Measurements from ENCODE around the gene ZNF318.

- TF ChIP-seq CTCF (IDR thresholded peaks at IDR 0.05; ENCODE audit: poor library complexity, severe bottlenecking) (no peak), EP300 (conservative IDR thresholded peaks at IDR 0.05; ENCODE audit: poor library complexity, severe bottlenecking) (no peak), RAD21 (conservative IDR thresholded peaks at IDR 0.05) (no peak)
- TF ChIP-seq, protein P1, sequence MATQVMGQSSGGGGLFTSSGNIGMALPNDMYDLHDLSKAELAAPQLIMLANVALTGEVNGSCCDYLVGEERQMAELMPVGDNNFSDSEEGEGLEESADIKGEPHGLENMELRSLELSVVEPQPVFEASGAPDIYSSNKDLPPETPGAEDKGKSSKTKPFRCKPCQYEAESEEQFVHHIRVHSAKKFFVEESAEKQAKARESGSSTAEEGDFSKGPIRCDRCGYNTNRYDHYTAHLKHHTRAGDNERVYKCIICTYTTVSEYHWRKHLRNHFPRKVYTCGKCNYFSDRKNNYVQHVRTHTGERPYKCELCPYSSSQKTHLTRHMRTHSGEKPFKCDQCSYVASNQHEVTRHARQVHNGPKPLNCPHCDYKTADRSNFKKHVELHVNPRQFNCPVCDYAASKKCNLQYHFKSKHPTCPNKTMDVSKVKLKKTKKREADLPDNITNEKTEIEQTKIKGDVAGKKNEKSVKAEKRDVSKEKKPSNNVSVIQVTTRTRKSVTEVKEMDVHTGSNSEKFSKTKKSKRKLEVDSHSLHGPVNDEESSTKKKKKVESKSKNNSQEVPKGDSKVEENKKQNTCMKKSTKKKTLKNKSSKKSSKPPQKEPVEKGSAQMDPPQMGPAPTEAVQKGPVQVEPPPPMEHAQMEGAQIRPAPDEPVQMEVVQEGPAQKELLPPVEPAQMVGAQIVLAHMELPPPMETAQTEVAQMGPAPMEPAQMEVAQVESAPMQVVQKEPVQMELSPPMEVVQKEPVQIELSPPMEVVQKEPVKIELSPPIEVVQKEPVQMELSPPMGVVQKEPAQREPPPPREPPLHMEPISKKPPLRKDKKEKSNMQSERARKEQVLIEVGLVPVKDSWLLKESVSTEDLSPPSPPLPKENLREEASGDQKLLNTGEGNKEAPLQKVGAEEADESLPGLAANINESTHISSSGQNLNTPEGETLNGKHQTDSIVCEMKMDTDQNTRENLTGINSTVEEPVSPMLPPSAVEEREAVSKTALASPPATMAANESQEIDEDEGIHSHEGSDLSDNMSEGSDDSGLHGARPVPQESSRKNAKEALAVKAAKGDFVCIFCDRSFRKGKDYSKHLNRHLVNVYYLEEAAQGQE (IDR thresholded peaks at IDR 0.05; ENCODE audit: borderline replicate concordance) = no peak
Observed at GRCh38 chr6:43287717-43288679, 81.4 kb downstream of the ZNF318 start.

All from neural cell (in vitro differentiated cells).